Measurements from ENCODE around the gene NPHP4.

Gene NPHP4

DNA sequence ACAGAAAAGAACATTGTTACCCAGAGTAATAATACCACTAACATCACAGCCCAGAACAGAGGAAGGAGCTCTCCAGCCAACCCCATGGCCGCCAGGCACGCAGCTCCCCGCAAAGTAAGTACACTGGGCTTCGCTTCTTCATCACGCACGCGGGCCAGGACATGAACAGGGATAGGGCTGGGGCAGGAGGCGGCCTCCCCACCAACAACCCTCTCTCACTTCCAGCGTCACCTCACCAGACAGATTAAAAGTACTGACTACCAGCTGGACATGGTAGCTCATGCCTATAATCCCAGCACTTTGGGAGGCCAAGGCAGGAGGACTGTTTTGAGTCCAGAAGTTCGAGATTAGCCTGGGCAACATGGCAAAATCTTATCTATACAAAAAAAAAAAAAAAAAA is 78.3 kb downstream of the NPHP4 start:
- no peak for DNase-seq (ENCODE audit: low read depth in 2 of 2, low spot score in 1 of 2)

DNA sequence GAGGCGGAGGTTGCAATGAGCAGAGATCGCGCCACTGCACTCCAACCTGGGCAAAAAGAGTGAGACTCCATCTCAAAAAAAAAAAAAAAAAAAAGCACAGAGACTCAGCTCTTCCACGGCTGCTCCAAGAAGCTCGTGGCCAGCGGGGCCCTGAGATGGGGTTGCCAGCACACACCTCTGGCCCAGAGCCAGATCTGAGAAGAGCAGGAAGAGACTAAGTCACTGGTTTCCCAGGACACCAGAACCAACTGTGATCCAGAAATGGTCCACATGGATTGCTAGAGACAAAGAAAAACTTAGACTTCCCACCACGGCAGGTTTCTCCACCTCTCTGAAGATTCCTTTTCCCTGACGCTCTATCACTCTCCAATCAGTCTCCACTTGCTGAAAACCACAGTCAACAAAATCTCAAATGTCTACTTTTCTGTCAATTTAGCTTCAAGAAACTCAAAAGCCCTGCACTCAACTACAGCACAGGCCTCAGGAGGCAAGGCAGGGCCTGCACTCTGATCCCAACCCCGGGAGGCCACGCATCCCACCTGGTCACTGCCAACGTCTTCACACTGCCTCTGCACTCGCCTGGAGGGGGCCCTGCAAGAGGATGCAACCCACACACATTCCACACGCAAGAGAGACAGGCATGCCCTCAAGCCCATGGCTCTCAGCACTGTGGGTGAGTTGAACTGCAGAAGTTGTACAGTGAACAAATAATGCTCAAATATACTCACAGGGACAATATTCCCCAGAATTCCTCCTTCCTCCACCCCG is 79.0 kb downstream of the NPHP4 start:
- no peak for DNase-seq (ENCODE audit: low read depth in 2 of 2, low spot score in 1 of 2)

DNA sequence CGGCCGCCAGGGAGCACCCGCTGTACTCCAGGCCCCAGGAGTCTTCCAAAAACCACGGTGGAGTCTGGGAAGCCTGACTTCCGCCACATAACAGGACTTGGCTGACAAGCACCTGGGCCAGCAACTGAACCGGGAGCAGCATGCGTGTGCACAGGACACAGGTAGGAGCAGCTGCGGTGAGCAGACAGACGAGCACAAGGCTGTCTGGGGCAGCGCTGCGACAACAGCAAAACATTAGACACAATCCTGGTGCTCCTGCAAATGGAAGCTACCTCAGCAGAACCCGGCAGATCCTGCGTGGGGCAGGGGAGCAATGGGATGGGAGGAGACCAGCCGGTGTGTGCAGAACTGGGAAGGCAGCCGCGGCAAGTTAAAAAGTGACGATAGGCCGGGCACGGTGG is 80.4 kb downstream of the NPHP4 start:
- DNase-seq (ENCODE audit: low read depth in 2 of 2, low spot score in 1 of 2): no peak

DNA sequence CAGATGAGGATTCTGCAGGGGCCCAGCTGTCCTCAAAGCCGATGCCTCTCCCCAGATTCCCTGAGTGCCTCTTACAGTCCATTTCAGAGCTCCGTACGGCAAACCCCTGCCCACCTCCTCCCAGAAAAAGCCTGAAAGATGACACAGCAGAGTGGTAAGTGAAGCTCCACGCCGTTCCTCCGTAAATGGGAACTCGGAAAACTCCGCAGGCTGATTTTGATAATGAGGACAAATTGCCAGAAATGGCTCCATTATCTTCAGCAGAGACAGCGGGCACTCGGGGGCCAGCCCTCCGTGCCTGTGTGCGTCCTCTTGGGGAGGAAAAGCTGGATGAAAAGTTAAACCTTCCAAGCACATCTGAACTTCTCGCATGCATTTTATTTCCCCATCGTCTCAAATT is 81.1 kb downstream of the NPHP4 start:
- DNase-seq (ENCODE audit: low read depth in 2 of 2, low spot score in 1 of 2): no peak

DNA sequence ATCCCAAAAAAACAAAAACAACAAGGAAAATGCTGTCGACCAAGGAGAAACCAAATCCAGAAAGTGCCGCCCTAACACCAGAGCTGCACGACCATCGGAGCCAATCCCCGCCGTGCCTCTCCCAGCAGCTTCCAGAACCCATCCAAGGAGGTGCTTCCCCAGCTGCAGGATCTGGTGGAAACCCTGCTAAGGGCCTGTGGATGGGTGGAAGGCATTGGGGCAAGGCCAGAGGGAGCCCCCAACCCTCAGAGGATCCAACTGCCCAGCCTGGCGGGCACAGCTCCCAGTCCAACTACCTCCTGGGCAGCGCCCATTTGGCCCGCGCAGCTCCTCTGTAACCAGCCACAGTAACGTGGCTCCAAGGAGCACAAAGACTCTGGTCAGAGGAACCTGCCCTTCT is 81.6 kb downstream of the NPHP4 start:
- no peak for DNase-seq (ENCODE audit: low read depth in 2 of 2, low spot score in 1 of 2)

DNA sequence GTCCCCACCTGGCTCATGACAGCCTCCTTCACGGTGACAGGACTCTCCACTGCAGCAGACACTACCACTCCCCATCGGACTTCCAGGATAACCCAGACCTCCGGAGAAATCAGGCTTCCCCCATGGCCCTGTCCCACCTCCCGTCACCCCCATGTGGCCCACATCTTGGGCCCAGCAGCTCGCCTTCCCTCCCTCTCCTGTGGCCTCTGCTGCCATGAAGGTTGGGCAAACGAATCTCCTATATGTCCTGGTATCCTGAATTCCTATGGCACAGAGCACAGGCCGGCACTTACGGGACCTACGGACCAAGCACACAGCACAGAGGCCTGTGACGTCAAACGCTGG is 82.0 kb downstream of the NPHP4 start:
- DNase-seq (ENCODE audit: low read depth in 2 of 2, low spot score in 1 of 2): no peak

DNA sequence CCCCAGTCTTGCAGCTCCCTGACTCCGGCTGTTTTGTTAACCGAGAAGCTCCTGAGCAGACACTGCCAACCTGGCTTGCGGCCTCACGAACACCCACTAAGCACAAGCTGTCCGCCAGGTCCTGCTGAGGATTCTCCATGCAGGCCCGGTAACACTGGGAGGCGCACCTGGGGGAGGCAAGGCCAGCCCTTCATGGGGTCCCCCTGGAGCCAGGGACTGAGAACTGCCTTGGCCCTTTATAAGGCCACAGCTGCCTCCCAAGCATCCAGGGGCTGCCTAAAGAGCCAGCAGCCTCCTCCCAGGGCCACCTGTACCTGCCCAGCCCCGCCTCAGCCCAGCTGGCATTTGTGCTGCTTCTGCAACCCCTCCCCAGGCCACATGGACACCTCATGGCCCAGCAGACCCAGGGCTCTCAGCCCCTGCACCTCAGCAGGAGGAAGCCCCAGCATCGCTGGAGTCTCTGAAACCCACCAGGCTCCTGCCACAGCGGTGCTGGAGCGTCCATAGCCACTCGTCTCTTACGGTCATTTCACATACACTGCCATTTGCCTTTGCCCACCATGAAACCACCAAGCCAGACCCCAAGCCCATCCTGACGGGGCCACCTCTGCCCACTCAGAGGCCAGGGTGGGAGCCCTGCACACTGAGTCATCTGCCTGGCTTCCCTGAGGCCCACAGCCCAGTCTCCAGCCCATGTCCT is 82.5 kb downstream of the NPHP4 start:
- no peak for DNase-seq (ENCODE audit: low read depth in 2 of 2, low spot score in 1 of 2)

DNA sequence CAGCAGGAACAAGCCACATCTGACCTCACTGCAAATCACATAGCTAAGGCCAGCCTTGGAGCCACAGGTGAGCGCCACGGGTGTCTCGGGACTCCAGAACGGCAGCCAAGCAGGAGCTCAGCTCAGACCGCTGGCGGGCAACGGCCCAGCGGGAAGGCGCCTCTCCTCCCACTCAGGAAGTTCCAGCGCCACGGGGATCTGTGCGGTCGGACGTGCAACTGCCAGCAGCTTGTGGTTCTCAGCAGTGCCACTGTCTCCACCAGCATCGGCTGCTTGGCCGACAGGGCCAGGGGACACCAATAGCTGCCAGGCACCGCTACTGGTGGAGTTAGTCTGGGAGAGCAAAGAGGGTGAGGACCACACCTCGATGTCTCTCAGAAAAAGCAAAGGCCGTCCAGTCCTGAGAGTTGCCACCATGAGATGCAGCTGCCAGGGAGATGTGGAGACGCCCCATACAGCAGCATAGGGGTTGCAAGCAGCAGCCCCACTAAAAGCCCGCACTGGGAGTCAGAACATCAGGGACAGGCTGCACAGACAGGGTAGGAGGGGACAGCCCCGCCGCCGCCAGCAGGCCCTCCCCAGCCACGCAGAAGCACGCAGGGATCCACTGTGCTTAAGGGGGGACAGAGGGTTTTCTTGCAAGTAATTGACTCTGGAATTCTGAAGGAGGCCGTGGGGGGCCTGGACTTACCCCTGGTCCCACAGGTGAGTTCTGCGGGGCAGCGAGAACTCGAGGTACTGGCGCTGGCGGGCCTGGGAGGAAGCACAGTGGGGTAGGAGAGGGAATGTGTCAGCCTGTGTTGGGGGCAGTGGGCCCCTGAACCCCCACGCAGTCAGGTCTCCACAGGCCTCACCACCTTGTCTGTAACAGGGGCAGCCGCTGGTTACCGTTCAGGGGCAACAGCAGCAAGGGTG is 83.5 kb downstream of the NPHP4 start:
- no peak for DNase-seq (ENCODE audit: low read depth in 2 of 2, low spot score in 1 of 2)

DNA sequence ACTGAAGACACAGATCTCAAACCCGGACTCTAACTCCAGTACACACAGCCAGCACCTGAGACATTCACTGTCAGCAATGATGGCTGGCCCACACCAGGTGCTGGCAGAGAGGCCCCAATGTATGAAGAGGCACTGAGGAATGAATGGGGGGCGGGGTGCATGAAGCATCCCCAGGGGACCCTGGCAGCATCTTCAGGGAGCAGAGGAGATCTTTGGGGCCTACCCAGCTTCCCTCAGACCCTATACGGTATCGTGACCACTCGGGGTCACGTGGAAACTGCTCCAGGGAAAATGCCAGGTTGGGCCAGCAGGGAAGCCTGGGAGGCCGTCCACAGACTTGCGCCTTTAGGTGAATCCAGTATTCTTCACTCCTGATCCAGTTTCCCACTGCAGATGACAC is 84.3 kb downstream of the NPHP4 start:
- DNase-seq (ENCODE audit: low read depth in 2 of 2, low spot score in 1 of 2): no peak

DNA sequence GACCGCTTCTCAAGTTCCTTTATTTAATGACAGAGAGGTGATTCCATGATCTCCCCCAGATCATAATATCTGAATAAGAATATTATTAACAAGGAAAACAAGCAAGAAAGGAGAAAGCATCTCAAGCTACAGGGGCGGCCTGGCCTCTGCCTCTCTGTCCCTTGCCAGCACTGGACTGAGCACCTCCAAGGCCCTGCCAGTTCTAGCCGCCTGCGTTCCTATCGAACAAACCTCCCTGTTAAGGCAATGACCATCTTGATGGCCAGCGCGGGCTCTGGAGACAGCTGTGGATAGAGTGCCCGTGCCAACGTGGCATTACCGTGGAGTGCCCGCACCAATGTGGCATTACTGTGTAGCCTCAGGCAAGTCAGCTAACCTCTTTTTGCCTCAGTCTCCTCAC is 84.8 kb downstream of the NPHP4 start:
- no peak for DNase-seq (ENCODE audit: low read depth in 2 of 2, low spot score in 1 of 2)

DNA sequence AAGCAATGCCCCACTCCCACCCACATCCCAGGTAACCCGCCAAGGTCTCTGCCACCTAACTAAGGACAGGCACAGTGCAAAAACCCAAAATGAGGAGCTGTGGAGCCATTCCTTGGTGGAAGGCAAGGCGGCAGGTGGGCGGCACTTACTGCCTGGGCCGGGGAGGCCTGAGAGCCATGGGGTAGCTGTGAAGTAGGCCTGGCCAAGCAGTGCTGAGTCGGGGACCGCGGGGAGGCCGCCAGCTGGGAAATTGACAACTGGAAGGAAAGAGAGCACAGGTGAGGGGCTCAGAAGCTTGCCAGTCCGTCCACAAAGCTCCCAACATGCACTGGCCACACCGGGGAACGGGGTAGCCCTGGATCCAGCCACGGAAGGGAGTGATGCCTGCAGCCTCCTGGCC is 85.3 kb downstream of the NPHP4 start:
- DNase-seq (ENCODE audit: low read depth in 2 of 2, low spot score in 1 of 2): no peak

DNA sequence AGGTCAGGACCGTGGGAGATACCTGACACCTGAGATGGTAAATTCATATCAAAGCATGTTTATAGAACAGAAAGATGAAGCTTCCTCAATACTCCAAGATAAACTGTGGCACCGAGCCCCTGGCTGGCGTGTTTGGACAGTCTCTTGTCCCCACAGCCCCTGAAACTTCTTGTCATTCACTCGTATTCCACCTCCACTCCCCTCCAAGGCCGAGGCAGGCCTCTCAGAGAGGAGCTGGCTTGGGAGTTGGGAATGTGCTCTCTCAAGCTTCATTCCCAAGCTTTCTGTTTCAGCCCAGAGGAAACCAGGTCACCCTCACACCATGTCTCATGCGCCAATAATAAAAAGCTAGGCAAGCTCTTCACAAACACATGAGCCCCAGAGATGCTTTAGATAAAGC is 86.1 kb downstream of the NPHP4 start:
- no peak for DNase-seq (ENCODE audit: low read depth in 2 of 2, low spot score in 1 of 2)

DNA sequence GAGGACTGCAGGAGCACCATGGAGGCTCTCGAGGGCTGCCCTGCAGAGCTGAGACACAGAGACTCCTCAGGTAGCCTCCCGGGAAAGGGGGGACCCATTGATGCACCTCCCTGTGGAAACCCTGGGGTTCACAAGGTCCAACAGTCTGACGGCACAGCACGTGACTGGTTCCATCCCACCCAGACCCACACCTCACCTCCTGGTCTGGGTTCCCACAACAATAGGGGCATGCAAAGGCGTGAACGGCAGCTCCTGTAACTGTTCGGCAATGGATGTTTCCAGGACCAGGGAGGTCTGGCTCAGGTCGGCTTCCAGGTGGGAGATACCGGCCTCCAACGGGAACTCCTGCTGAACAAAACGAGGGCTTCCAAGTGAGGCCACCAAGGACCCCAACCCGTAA is 86.8 kb downstream of the NPHP4 start:
- no peak for DNase-seq (ENCODE audit: low read depth in 2 of 2, low spot score in 1 of 2)

DNA sequence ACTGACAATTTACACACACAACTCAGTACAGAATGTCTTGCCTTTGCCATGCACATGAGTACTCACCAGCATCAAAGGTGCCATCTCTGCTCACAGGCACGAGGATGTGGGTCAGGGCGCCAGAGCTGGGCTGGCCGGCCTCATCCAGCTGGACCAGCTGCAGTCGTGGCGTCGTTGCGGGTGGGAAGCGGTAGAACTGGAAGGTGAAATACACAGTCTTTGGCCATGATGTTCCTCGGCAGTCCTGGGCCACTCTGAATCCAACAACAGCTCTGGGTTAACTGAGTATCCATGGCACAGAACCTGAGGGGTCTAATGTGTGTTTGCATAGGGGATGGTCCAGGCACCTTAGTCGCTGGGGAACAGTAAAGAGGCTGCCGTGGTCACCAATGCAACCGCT is 87.7 kb downstream of the NPHP4 start:
- DNase-seq (ENCODE audit: low read depth in 2 of 2, low spot score in 1 of 2): no peak

DNA sequence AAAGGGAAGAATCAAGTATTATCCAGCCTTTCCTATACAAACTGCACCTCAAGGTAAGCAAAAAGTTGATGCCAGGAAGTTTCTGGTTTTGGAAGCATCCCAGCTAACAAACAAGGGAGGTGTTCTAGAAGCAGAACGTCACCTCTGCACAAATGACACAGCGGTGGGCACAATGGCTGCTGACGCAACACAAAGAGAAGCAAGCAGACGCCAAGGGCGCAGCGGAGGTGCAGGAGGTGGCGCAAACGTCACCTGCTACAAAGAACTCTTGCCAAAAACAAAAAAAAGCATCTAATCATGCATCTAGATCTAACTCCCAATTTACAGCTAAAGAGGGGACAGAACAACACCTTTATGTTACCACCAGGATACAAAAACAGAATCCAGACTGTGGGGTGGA is 88.5 kb downstream of the NPHP4 start:
- no peak for DNase-seq (ENCODE audit: low read depth in 2 of 2, low spot score in 1 of 2)

DNA sequence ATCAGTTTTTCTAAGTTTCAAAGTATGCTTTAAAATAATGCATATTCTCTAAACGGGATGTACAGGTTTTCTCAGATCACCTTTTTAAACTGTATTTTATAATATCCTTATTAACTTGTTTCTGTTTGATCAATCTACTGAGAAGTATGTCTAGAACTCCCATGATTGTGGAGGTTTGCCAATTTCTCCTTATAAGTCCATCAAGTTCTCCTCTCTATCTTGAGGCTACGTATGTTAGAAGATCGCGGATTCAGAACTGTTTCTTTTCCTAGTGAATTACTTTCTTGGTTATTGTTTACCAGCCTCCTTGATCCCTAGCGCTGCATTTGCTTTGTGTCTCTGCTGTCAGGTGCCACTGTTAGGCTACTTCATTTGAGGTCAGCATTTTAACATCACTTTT is 89.2 kb downstream of the NPHP4 start:
- DNase-seq (ENCODE audit: low read depth in 2 of 2, low spot score in 1 of 2): no peak

DNA sequence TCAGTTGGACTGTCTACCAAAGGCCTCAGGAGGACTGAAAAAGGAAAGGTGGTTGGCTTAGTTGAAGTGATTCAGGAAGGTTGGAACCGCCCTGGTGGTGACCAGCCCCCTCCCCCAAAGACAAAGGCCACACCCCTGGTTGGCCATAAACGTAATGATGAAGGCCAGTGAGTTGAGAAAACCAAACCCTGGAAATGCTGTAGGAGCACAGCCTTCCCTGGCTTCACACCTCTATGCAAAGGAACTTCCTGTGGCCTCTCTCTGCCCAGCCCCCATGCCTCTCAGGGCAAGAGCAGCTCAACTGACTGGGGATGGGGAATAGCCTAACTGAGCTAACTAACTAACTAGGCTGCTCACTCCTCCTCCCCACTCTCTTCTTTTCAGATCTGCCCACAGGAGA is 90.4 kb downstream of the NPHP4 start:
- no peak for DNase-seq (ENCODE audit: low read depth in 2 of 2, low spot score in 1 of 2)

DNA sequence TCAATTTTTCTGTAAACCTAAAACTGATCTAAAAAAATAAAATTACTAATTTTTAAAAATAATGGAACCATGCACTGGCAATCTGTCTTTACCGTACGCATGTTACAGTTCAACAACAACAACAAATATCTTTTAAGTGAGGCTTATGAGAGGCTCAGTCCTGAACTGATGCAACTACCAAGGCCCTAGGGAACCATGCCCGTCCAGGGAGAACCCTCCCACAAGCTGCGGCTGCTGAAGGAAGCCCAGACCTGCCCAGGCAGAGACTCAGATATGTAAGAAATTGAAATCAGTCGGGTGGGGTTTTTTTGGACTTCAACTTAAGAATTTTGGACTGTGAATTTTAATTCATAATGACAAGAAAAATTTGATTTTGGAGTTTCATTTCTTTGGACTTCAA is 91.1 kb downstream of the NPHP4 start:
- DNase-seq (ENCODE audit: low read depth in 2 of 2, low spot score in 1 of 2): no peak

DNA sequence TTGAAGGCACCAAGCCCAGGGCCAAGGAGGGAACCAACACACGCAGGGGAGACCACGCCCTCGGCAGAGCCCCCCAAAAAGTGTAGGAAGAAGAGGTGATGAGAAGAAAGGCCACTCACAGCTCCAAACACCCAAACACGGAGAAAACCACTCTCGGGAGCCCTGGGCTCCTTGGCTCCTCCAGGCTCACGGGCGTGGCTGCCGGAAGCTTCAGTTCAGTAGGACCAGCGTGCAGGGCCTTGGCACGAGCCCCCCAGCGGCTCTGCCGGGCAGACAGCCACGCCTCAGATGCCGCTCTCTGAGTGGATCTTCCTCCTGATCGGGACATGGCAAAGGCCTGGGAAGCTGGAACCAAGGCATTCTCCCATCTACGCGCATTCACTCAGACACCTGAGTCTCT is 94.0 kb downstream of the NPHP4 start:
- DNase-seq (ENCODE audit: low read depth in 2 of 2, low spot score in 1 of 2): no peak

DNA sequence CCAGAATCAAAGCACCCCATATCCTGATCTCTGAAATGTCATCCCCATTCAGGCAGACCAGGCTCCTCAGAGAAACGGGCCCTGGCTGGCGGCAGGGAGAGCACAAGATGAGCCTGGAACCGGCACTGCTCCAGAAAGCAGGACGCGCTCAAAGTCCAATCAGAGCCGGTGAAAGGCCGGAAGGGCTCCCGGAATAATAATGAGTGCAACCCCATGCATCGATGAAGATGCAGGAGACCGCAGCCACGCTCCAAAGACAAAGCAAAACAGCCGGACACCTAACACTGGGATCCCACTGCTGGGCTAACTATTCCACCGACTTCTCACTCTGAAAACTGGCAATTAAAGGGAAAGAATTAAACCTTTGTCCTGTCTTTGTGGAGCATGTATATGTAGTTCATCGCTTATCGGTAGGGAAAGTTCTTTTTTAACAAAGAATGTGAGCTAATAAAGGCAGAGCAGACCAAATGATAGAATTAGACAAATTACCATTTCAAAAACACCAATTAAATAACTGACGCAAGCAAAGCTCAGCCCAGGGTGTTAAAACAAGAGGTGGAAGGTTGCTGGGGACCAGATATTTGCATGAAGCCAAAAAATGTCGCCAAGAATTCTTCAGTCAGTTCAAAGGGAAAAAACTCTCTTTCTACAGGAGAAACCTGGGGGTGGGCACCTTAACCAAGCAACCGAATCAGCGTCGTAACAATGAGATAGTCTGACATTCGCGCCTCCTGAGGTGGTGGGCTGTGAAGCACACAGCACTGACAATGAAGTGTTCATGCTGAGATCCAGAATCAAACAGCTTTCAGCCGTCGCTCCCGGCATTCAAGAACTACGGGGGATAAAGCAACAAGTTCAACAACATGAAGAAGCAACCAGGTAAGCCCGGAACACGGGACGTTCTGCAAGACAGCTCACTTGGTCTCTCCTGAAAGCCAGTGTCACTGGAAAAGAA is 95.2 kb downstream of the NPHP4 start:
- DNase-seq (ENCODE audit: low read depth in 2 of 2, low spot score in 1 of 2): no peak

Measured in stimulated activated CD8-positive, alpha-beta memory T cell treated with anti-CD3 and anti-CD28 coated beads, Interleukin-4, amount 100 ng/mL, for 1 hour (primary cell).